Ascending aorta (tissue), 2 donors: ENCODE data around the gene SLC1A2. TPM values are rescaled to one million over a fixed set of nuclear protein-coding genes. Genes with fewer than 3 reads are reported as not detected.

ENCODE experiments used
- DNase-seq, 2 donors: peaks; one replicate each; pipeline ENCODE4 v3.0.0-alpha.2; 2019; ENCODE audit warnings: low spot score in 2 of 2
- H3K27ac ChIP-seq, 2 donors: fragments of 200-600 bp; sonication (generic); one replicate each; pipeline ENCODE4 v1.5.1; 2016 to 2017; ENCODE audit warnings: mild to moderate bottlenecking in 1 of 2
- H3K27me3 ChIP-seq: fragments of 200-600 bp; sonication (generic); one replicate; pipeline ENCODE4 v1.5.1; 2017
- H3K36me3 ChIP-seq, 2 donors: fragments of 200-600 bp; sonication (generic); one replicate each; pipeline ENCODE4 v1.5.1; 2016
- H3K4me1 ChIP-seq, 2 donors: fragments of 200-600 bp; sonication (generic); one replicate each; pipeline ENCODE4 v1.5.1; 2016 to 2017; ENCODE audit warnings: mild to moderate bottlenecking in 1 of 2
- H3K4me3 ChIP-seq, 2 donors: fragments of 200-600 bp; sonication (generic); one replicate each; pipeline ENCODE4 v1.5.1; 2016 to 2017; ENCODE audit warnings: mild to moderate bottlenecking in 1 of 2
- H3K9me3 ChIP-seq, 2 donors: fragments of 200-600 bp; sonication (generic); one replicate each; pipeline ENCODE4 v1.5.1; 2016
- intact Hi-C: fragments of 100-400 bp; cut with DNase I; formaldehyde crosslinking; loops from one replicate; pipeline ENCODE4 v1.15.1; 2023
- total RNA-seq: library from RNA; depleted of rRNA; stranded (reverse); fragments of >200 nt; gene quantifications from one replicate; pipeline ENCODE4 v1.1.0, GENCODE V29; 2016
- TF ChIP-seq, protein P1 (sequence below), 3 experiments: fragments of 200-600 bp in 2 of 3; fragments of 450-650 bp in 1 of 3; sonication (generic) in 2 of 3; IDR thresholded peaks; one replicate each; pipeline ENCODE4 v1.5.1; 2016 to 2019; ENCODE audit warnings: antibody characterized with exemption in 3 of 3, mild to moderate bottlenecking in 1 of 3, moderate library complexity in 1 of 3

The SLC1A2 gene
- total RNA-seq, 1 donor from 2014 or later: 0.32 TPM

GRCh38 chr11:35419830-35420333 lies 524 bp upstream of the SLC1A2 start:
- no peak overlapping the region for H3K27ac ChIP-seq
- peaks cover 10% of the 10 kb centered on the region for H3K27me3 ChIP-seq
- peaks cover 3 to 22% of the 10 kb centered on the region in 2 donors for H3K4me1 ChIP-seq
- TF ChIP-seq, protein P1, sequence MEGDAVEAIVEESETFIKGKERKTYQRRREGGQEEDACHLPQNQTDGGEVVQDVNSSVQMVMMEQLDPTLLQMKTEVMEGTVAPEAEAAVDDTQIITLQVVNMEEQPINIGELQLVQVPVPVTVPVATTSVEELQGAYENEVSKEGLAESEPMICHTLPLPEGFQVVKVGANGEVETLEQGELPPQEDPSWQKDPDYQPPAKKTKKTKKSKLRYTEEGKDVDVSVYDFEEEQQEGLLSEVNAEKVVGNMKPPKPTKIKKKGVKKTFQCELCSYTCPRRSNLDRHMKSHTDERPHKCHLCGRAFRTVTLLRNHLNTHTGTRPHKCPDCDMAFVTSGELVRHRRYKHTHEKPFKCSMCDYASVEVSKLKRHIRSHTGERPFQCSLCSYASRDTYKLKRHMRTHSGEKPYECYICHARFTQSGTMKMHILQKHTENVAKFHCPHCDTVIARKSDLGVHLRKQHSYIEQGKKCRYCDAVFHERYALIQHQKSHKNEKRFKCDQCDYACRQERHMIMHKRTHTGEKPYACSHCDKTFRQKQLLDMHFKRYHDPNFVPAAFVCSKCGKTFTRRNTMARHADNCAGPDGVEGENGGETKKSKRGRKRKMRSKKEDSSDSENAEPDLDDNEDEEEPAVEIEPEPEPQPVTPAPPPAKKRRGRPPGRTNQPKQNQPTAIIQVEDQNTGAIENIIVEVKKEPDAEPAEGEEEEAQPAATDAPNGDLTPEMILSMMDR (IDR thresholded peaks at IDR 0.05): no peak
- no peak for DNase-seq
- intact Hi-C loops: no loop called here
- no peaks in the 10 kb centered on the region for H3K9me3 ChIP-seq
- peak overlapping the region; percentile 44 to 66 for H3K4me3 ChIP-seq
- no peaks in the 10 kb centered on the region for H3K36me3 ChIP-seq

DNA sequence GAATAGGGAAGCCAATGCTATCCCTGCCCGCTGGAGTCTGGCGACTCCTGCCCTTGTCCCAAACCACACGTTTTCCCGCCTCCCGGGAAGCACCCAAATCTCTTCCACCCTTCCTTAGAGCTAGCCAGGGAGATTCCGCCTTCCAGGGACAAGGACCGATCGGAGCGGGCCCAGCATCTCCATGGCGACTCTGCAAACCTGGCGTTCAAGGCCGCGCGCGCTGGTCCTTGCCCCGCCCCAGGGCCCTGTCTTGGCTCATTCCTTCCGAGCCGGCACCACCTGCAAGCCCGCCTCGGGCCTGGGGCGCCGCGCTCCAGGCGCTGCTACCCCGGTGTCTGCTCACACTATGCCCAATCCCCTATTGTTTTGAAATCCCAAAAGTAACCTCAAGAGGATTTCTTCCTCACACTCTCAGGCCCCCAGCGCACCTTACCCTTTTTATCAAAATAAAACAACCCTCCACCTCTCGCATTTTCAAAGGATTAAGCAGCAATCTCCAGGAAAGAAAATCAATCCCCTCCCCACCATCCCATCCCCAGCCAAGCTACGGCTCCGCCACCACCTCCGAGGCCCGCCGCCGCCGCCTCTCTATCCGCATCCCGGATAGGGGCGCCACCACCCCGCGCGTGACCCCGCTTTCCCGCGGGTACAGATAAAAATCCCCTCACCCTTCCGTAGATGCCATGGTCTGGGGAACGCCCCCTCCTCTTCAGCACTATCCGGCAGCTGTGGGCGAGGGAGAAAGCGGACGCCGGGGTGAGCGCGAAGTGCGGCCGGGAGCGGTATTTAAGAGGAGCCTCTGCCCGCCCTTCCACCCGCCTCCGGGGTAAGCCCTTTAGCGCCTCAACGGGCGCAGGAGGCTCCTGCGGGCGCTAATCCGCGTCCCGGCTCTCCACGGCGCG lies 825 bp downstream of the SLC1A2 start:
- intact Hi-C loops: no loop called here
- H3K4me3 ChIP-seq: peak overlapping the region; percentile 44 to 66
- no peaks in the 10 kb centered on the region for H3K36me3 ChIP-seq
- H3K27ac ChIP-seq: no peak overlapping the region
- H3K4me1 ChIP-seq: peaks cover 3 to 22% of the 10 kb centered on the region in 2 donors
- H3K9me3 ChIP-seq: no peaks in the 10 kb centered on the region
- TF ChIP-seq, protein P1 (IDR thresholded peaks at IDR 0.05): no peak
- peaks cover 10% of the 10 kb centered on the region for H3K27me3 ChIP-seq
- DNase-seq: no peak

DNA sequence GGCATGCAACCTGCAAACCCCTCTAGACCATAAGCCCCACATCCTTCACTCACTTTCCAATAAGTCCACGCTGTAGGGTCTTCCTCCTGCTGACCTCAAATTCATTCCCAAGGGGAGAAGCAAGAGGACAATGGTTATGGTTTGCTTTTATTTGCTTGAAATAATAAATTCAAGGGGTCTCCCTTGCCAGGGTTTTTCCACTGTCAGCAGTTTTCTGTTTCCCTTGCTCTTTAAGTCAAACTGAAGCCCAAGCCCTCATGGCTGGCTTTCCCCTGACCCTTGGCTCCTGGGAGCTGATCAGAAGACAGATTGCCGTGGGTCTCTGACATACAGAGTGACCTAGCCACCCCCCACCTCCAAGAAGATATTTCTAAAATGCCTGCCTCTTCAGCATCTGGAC lies 3.9 kb downstream of the SLC1A2 start:
- peaks cover 3 to 22% of the 10 kb centered on the region in 2 donors for H3K4me1 ChIP-seq
- no peak for DNase-seq
- intact Hi-C loops: no loop called here

GRCh38 chr11:35414776-35415175 lies 4.6 kb downstream of the SLC1A2 start:
- Histone ChIP-seq H3K27ac (no peak overlapping the region), H3K36me3 (no peaks in the 10 kb centered on the region), H3K27me3 (peaks cover 10% of the 10 kb centered on the region), H3K4me1 (peaks cover 3 to 16% of the 10 kb centered on the region in 2 donors), H3K4me3 (no peak overlapping the region), H3K9me3 (no peaks in the 10 kb centered on the region)
- DNase-seq: no peak
- TF ChIP-seq, protein P1 (IDR thresholded peaks at IDR 0.05): no peak
- intact Hi-C loops: no loop called here

More for the DNA sequence above, 3.9 kb downstream of the SLC1A2 start:
- TF ChIP-seq, protein P1 (IDR thresholded peaks at IDR 0.05): no peak
- no peak overlapping the region for H3K4me3 ChIP-seq
- H3K27me3 ChIP-seq: peaks cover 10% of the 10 kb centered on the region
- no peaks in the 10 kb centered on the region for H3K36me3 ChIP-seq
- no peaks in the 10 kb centered on the region for H3K9me3 ChIP-seq
- H3K27ac ChIP-seq: no peak overlapping the region

GRCh38 chr11:35414311-35414710 lies 5.0 kb downstream of the SLC1A2 start:
- no peak for DNase-seq
- Histone ChIP-seq H3K4me3 (no peak overlapping the region), H3K9me3 (no peaks in the 10 kb centered on the region), H3K27me3 (peaks cover 10% of the 10 kb centered on the region), H3K36me3 (no peaks in the 10 kb centered on the region), H3K4me1 (peaks cover 3 to 12% of the 10 kb centered on the region in 2 donors), H3K27ac (no peak overlapping the region)
- intact Hi-C loops: no loop called here
- TF ChIP-seq, protein P1 (IDR thresholded peaks at IDR 0.05): no peak
